GM23338 (cell line): ENCODE measurements around the gene DACH2.

Experiments
- CTCF ChIP-seq, 2 experiments: fragments of 200-600 bp in 1 of 2; sonication (generic) in 1 of 2; conservative IDR thresholded peaks; 2 replicates each; pipeline versions ENCODE4 v1.5.1 to v1.6.1; 2016 to 2017; ENCODE audit warnings: antibody characterized with exemption in 2 of 2, low read depth in 2 of 2, mild to moderate bottlenecking in 2 of 2, moderate library complexity in 1 of 2
- NANOG ChIP-seq: IDR thresholded peaks from 2 replicates; pipeline ENCODE4 v1.6.1; 2016; ENCODE audit warnings: antibody characterized with exemption, borderline replicate concordance
- POLR2AphosphoS5 ChIP-seq: IDR thresholded peaks from 2 replicates; pipeline ENCODE4 v1.6.1; 2016; ENCODE audit warnings: antibody characterized with exemption, low read depth

GRCh38 chrX:86133761-86134160 is 14.5 kb upstream of the DACH2 start:
- TF ChIP-seq NANOG (no peak), CTCF (conservative IDR thresholded peaks at IDR 0.05; ENCODE audit: low read depth in 2 of 2) (peak; percentile 36 to 52; a peak in 3 of 4 replicates), POLR2AphosphoS5 (no peak)
